Bone marrow (tissue), 2 donors: ENCODE results near the gene RFPL4A.

Experiments used
- DNase-seq, 2 donors: peaks; one replicate each; lab custom pipeline; 2025; lab: John Stamatoyannopoulos, UW

The RFPL4A gene

DNA sequence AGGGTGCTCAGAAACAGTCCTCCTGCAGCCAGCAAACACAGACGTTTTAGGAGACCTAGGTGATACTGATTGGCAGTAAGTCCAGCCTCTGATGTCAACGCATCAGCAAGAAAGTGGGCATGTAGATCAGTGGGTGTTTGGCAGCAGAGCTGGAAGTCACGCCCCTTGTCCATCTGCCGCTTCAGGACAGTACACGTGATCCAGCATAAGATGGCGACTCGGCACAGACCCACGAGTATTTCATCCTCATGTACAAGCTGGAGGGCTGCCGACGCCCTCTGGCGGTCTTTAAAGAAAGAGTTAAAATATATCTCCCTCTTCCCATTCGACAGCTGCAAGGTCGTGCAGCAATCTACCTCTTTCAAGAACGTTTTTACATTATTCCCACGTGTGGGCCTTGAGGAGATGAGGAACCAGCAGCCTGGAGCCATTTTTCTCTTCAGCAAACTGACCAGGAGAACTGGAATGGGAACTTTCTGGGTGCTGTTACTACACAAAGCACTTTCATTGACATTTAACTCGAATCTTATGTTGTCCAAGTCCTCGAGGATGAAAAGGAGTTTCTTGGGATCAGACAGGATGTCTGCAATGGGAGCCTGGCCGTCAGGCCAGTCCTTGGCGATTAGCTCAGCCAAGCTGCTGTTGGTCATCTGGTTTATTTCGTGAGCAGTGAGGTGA lies 50.6 kb downstream of the RFPL4A start:
- DNase-seq: no peak

DNA sequence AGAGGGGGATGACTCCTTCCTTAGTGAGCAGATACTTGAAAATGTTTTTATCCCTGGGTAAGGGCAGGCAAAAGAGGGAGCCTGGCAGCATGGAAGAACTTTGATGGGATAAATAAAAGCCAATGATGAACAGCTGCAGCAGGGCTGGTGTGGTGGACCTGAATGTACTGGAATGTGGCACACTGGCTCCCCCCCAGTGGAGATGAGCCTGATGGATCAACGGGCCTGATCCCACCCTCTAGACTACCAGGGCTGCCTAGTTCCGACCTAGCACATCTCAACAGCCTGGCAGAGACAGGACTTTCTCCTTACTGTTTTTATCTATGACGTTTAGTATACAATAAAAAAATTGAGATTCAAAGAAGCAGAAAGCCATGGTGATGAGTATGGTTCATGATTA lies 52.4 kb downstream of the RFPL4A start:
- no peak for DNase-seq

DNA sequence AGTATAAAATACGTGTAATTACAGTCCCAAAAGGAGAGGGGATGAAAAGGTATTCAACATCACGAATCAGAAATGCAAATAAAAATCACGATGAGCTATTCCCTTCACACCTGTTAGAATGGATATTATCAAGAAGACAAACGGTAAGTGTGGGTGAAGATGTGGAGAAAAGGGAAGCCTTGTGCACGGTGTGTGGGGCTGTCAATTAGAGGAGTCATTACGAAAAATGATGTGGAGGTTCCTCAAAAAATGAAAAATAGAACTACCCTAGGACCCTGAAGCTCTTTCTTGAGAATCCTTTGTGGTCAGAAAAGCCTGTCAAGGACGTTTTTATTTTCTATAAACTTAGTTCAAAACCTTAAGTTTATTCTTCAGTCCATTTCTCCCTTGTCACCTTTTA lies 53.6 kb downstream of the RFPL4A start:
- no peak for DNase-seq
